Measurements from ENCODE around the gene GPATCH1.

Gene GPATCH1

DNA sequence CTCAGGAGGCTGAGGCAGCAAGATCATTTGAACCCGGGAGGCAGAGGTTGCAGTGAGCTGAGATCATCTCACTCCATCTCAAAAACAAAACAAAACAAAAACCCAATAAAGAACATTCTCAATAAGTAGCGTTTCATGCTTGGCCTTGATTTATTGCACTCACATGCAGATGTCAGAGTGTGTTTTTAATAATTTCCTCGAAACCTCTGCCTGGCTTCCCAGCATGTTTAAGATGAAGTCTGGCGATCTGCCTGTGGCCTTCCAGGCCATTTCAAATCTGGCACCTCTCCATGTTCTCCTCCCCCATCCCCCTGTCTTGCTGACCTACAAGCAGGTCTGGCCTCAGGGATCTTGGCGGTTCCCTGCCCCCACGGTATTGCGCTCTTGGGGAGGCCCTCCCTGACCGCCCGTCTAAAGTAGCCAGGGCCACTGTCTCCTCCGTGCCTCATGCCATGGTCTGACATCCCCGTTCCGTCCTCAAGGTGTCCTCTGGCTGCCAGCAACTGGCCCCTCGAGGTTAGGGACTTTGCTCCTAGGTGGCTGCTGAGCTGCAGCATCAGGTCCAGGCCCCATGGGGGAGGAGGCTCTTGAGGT lies 52.6 kb downstream of the GPATCH1 start:
- no peak overlapping the region for H3K27ac ChIP-seq (ENCODE audit: low read depth, low read length)
- no peak overlapping the region for H3K4me2 ChIP-seq (ENCODE audit: low read depth, low read length, poor library complexity, severe bottlenecking)
- H3K9me3 ChIP-seq (ENCODE audit: insufficient read depth, low read length): no peaks in the 10 kb centered on the region
- H3K36me3 ChIP-seq (ENCODE audit: low read length): no peaks in the 10 kb centered on the region
- no peaks in the 10 kb centered on the region for H3K79me2 ChIP-seq (ENCODE audit: insufficient read depth, low read length)
- no peaks in the 10 kb centered on the region for H3K9me2 ChIP-seq (replicated peaks; ENCODE audit: insufficient read depth, low read length)
- no peak overlapping the region for H2AFZ ChIP-seq (ENCODE audit: low read depth, low read length, severe bottlenecking)
- H4K20me1 ChIP-seq (ENCODE audit: low read depth, low read length): no peaks in the 10 kb centered on the region
- no peak for TF ChIP-seq EZH2phosphoT487 (conservative IDR thresholded peaks at IDR 0.05; ENCODE audit: low read length)
- TF ChIP-seq, protein P1, sequence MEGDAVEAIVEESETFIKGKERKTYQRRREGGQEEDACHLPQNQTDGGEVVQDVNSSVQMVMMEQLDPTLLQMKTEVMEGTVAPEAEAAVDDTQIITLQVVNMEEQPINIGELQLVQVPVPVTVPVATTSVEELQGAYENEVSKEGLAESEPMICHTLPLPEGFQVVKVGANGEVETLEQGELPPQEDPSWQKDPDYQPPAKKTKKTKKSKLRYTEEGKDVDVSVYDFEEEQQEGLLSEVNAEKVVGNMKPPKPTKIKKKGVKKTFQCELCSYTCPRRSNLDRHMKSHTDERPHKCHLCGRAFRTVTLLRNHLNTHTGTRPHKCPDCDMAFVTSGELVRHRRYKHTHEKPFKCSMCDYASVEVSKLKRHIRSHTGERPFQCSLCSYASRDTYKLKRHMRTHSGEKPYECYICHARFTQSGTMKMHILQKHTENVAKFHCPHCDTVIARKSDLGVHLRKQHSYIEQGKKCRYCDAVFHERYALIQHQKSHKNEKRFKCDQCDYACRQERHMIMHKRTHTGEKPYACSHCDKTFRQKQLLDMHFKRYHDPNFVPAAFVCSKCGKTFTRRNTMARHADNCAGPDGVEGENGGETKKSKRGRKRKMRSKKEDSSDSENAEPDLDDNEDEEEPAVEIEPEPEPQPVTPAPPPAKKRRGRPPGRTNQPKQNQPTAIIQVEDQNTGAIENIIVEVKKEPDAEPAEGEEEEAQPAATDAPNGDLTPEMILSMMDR (IDR thresholded peaks at IDR 0.05; ENCODE audit: insufficient read depth, low read length, poor library complexity, severe bottlenecking): no peak
- H3K9ac ChIP-seq (ENCODE audit: low read length): no peak overlapping the region
- H3K27me3 ChIP-seq (ENCODE audit: low read length): no peaks in the 10 kb centered on the region
- no peak overlapping the region for H3K4me3 ChIP-seq (ENCODE audit: insufficient read depth, low read length, poor library complexity, severe bottlenecking)
- no peaks in the 10 kb centered on the region for H3F3A ChIP-seq (ENCODE audit: insufficient read depth)

DNA sequence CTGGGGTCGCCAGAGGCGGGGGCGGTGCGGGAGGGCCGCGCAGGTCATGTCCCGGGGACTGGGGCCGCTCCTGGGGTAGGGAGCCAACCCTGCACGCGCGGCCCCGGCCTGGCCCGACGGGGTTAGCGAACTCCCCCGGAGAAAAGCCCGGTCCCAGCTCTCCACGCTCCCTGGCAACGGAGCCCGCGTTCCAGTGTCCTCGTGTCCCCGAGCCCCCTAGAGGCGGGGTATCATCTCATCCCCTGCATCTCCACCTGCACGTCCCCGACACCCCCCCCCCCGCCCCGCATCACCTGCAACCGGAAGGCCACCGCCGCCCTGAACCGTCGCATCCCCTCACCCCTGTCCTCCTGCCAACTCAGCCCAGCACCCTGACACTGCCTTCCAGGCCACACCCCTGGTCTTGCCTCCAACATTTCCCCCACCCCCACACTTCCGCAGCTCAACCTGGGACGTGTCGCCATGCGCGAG lies 53.6 kb downstream of the GPATCH1 start:
- no peak overlapping the region for H3K4me3 ChIP-seq (ENCODE audit: insufficient read depth, low read length, poor library complexity, severe bottlenecking)
- H2AFZ ChIP-seq (ENCODE audit: low read depth, low read length, severe bottlenecking): no peak overlapping the region
- no peak overlapping the region for H3K4me2 ChIP-seq (ENCODE audit: low read depth, low read length, poor library complexity, severe bottlenecking)
- no peaks in the 10 kb centered on the region for H3K9me3 ChIP-seq (ENCODE audit: insufficient read depth, low read length)
- no peak overlapping the region for H3K9ac ChIP-seq (ENCODE audit: low read length)
- no peaks in the 10 kb centered on the region for H3K79me2 ChIP-seq (ENCODE audit: insufficient read depth, low read length)
- no peaks in the 10 kb centered on the region for H3K27me3 ChIP-seq (ENCODE audit: low read length)
- H3K27ac ChIP-seq (ENCODE audit: low read depth, low read length): no peak overlapping the region
- H3K36me3 ChIP-seq (ENCODE audit: low read length): no peaks in the 10 kb centered on the region
- no peaks in the 10 kb centered on the region for H3K9me2 ChIP-seq (replicated peaks; ENCODE audit: insufficient read depth, low read length)
- TF ChIP-seq EZH2phosphoT487 (conservative IDR thresholded peaks at IDR 0.05; ENCODE audit: low read length): no peak
- TF ChIP-seq, protein P1 (IDR thresholded peaks at IDR 0.05; ENCODE audit: insufficient read depth, low read length, poor library complexity, severe bottlenecking): no peak
- H4K20me1 ChIP-seq (ENCODE audit: low read depth, low read length): no peaks in the 10 kb centered on the region
- no peaks in the 10 kb centered on the region for H3F3A ChIP-seq (ENCODE audit: insufficient read depth)

- H3K9ac ChIP-seq (ENCODE audit: low read length): no peak overlapping the region
- TF ChIP-seq EZH2phosphoT487 (conservative IDR thresholded peaks at IDR 0.05; ENCODE audit: low read length): no peak
- TF ChIP-seq, protein P1 (IDR thresholded peaks at IDR 0.05; ENCODE audit: insufficient read depth, low read length, poor library complexity, severe bottlenecking): no peak
- no peaks in the 10 kb centered on the region for H3K79me2 ChIP-seq (ENCODE audit: insufficient read depth, low read length)
- H3K9me3 ChIP-seq (ENCODE audit: insufficient read depth, low read length): no peaks in the 10 kb centered on the region
- H3K4me3 ChIP-seq (ENCODE audit: insufficient read depth, low read length, poor library complexity, severe bottlenecking): no peak overlapping the region
- H3K9me2 ChIP-seq (replicated peaks; ENCODE audit: insufficient read depth, low read length): no peaks in the 10 kb centered on the region
- H3K27me3 ChIP-seq (ENCODE audit: low read length): no peaks in the 10 kb centered on the region
- no peak overlapping the region for H3K4me2 ChIP-seq (ENCODE audit: low read depth, low read length, poor library complexity, severe bottlenecking)
- H2AFZ ChIP-seq (ENCODE audit: low read depth, low read length, severe bottlenecking): no peak overlapping the region
- no peaks in the 10 kb centered on the region for H4K20me1 ChIP-seq (ENCODE audit: low read depth, low read length)
- no peaks in the 10 kb centered on the region for H3K36me3 ChIP-seq (ENCODE audit: low read length)
- no peaks in the 10 kb centered on the region for H3F3A ChIP-seq (ENCODE audit: insufficient read depth)
- H3K27ac ChIP-seq (ENCODE audit: low read depth, low read length): no peak overlapping the region
These were observed 58.2 kb downstream of the GPATCH1 start for GRCh38 chr19:33139165-33139564.
